PC-9 (cell line): ENCODE results near the gene STARD3NL.

Source experiments
- CTCF ChIP-seq: fragments of 200-600 bp; sonication (generic); conservative IDR thresholded peaks from 2 replicates; pipeline ENCODE4 v1.6.1; 2017; ENCODE audit warnings: mixed run types, antibody characterized with exemption, mild to moderate bottlenecking, moderate library complexity
- EZH2 ChIP-seq: fragments of 200-600 bp; sonication (generic); IDR thresholded peaks from 2 replicates; pipeline ENCODE4 v1.8.0; 2017; ENCODE audit warnings: antibody characterized with exemption, low read depth

- TF ChIP-seq CTCF = no peak
- no peak for TF ChIP-seq EZH2
Measured at GRCh38 chr7:38206071-38206470, 28.0 kb downstream of the STARD3NL start.
